ENCODE results near the gene BTF3.

DNA sequence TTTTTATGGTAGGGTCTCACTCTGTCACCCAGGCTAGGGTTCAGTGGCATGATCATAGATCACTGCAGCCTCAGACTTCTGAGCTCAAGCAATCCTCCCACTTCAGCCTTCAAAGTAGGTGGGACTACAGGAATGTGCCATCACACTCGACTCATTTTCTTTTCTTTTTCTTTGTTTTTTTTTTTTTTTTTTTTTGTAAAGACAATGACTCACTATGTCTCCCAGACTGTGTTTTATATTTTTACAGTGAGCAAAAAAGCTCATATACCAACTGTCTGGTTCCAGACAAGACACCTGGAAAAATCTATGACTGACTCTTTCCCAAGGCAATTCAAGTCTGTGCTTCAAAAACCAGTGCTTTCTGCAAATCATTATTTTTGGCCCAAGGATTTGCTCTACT, 38.9 kb upstream of the BTF3 start:
- TF ChIP-seq, protein P1, sequence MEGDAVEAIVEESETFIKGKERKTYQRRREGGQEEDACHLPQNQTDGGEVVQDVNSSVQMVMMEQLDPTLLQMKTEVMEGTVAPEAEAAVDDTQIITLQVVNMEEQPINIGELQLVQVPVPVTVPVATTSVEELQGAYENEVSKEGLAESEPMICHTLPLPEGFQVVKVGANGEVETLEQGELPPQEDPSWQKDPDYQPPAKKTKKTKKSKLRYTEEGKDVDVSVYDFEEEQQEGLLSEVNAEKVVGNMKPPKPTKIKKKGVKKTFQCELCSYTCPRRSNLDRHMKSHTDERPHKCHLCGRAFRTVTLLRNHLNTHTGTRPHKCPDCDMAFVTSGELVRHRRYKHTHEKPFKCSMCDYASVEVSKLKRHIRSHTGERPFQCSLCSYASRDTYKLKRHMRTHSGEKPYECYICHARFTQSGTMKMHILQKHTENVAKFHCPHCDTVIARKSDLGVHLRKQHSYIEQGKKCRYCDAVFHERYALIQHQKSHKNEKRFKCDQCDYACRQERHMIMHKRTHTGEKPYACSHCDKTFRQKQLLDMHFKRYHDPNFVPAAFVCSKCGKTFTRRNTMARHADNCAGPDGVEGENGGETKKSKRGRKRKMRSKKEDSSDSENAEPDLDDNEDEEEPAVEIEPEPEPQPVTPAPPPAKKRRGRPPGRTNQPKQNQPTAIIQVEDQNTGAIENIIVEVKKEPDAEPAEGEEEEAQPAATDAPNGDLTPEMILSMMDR (IDR thresholded peaks at IDR 0.05), result no peak
- TF ChIP-seq POLR2A (IDR thresholded peaks at IDR 0.05), result no peak

All from testis (tissue), 2 donors.